ENCODE data around the gene ARMC2. TPM values are rescaled to one million over a fixed set of nuclear protein-coding genes. Genes with fewer than 3 reads are reported as not detected.

The ARMC2 gene
- total RNA-seq, 3 donors from 2014 or later (not counting 1 experiment from before 2014, with no cell fraction given): 9.4 to 13.8 (median 9.7) TPM

DNA sequence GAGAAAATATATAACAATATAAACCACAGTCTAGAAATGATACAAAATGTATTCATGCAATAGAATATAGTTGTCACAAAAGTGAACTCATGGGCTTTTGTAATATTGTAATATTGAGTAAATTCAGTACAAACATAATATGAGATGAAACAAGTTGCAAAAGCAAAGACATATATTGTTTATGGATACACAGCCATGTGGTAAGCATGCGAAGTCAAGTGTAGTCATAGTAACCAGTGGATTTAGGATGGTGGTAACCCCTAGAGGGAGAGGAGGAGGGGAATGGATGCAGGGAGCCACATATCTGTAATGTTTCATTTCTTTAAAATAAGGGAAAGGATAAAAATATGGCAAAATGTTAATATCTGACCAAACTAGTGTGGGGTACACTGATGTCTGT lies 47.3 kb downstream of the ARMC2 start:
- H3K4me3 ChIP-seq (ENCODE audit: low read length): no peak overlapping the region
- ATAC-seq (peak; percentile 45 to 59 (median 57)), DNase-seq (peak in 1 of 2 donors; percentile 44)
- H3K9me3 ChIP-seq (ENCODE audit: control insufficient read depth, insufficient read depth, low read length): no peaks in the 10 kb centered on the region
- no peaks in the 10 kb centered on the region for H3K27me3 ChIP-seq (ENCODE audit: control insufficient read depth, insufficient read depth, low read length)
- Mint-ChIP-seq H3K27ac (peak overlapping the region; percentile 91 to 95), H3K4me1 (peaks cover 35 to 38% of the 10 kb centered on the region in 2 donors), H3K27me3 (ENCODE audit: low read depth in 2 of 2) (no peaks in the 10 kb centered on the region), H3K4me3 (peak overlapping the region; percentile 37), H3K36me3 (no peaks in the 10 kb centered on the region), H3K9me3 (no peaks in the 10 kb centered on the region)
- H3K4me1 ChIP-seq (ENCODE audit: control insufficient read depth, insufficient read depth, low read length): peaks cover 37% of the 10 kb centered on the region
- intact Hi-C loops (cut with micrococcal nuclease): loop anchor here (5.0 to 10.0 kb wide), 4 partner anchors 58 to 489 kb away; partner anchors contain the start of gene CD164
- H3K27ac ChIP-seq (ENCODE audit: low read length): peak overlapping the region; percentile 91
- 52% methylated on average over 1 of the region's 1 CpG for WGBS (ENCODE audit: insufficient coverage)
- TF ChIP-seq, protein P1, sequence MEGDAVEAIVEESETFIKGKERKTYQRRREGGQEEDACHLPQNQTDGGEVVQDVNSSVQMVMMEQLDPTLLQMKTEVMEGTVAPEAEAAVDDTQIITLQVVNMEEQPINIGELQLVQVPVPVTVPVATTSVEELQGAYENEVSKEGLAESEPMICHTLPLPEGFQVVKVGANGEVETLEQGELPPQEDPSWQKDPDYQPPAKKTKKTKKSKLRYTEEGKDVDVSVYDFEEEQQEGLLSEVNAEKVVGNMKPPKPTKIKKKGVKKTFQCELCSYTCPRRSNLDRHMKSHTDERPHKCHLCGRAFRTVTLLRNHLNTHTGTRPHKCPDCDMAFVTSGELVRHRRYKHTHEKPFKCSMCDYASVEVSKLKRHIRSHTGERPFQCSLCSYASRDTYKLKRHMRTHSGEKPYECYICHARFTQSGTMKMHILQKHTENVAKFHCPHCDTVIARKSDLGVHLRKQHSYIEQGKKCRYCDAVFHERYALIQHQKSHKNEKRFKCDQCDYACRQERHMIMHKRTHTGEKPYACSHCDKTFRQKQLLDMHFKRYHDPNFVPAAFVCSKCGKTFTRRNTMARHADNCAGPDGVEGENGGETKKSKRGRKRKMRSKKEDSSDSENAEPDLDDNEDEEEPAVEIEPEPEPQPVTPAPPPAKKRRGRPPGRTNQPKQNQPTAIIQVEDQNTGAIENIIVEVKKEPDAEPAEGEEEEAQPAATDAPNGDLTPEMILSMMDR (IDR thresholded peaks at IDR 0.05): no peak
- no peaks in the 10 kb centered on the region for H3K36me3 ChIP-seq (ENCODE audit: control insufficient read depth, insufficient read depth, low read length)

DNA sequence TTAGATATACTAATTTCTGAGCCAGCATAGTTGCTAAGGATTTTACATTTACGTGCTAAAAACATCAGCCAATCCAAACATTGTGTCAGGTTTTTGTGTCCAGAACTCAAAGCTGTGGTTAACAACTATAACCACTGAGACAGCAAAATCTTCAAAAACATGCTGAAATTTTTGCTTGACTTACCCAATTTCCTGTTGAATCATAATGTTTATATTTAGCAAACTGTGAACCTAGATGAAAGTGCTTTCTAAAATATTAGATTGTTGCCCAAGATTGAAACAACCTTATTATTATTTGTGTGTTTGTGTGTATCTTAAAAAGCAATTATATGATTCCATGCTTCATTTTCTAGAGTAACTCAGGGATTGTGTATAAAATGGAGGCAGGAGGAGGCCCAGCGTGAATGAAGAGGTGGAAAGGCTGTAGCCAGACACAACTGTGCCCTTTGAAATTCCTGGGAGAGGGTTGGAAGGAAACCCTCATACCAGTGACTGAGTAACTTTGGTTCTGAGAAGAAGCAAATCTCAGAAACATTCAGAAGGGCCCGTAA lies 48.0 kb downstream of the ARMC2 start:
- peaks cover 39% of the 10 kb centered on the region for H3K4me1 ChIP-seq (ENCODE audit: control insufficient read depth, insufficient read depth, low read length)
- H3K4me3 ChIP-seq (ENCODE audit: low read length): no peak overlapping the region
- TF ChIP-seq, protein P1 (IDR thresholded peaks at IDR 0.05): no peak
- WGBS (ENCODE audit: insufficient coverage): 0% methylated on average over 2 of the region's 3 CpGs
- H3K4me1 Mint-ChIP-seq: peaks cover 39 to 43% of the 10 kb centered on the region in 2 donors
- peak overlapping the region; percentile 91 to 95 for H3K27ac Mint-ChIP-seq
- H3K9me3 Mint-ChIP-seq: peaks cover 0 to 2% of the 10 kb centered on the region in 2 donors
- peak in 1 of 2 donors; percentile 77 for DNase-seq
- no peaks in the 10 kb centered on the region for H3K27me3 ChIP-seq (ENCODE audit: control insufficient read depth, insufficient read depth, low read length)
- H3K27me3 Mint-ChIP-seq (ENCODE audit: low read depth in 2 of 2): no peaks in the 10 kb centered on the region
- H3K27ac ChIP-seq (ENCODE audit: low read length): peak overlapping the region; percentile 91
- no peaks in the 10 kb centered on the region for H3K9me3 ChIP-seq (ENCODE audit: control insufficient read depth, insufficient read depth, low read length)
- ATAC-seq: peak; percentile 81 to 90 (median 86)
- H3K36me3 ChIP-seq (ENCODE audit: control insufficient read depth, insufficient read depth, low read length): no peaks in the 10 kb centered on the region
- intact Hi-C loops (cut with micrococcal nuclease): loop anchor here (1.0 to 10.0 kb wide), 7 partner anchors 59 to 489 kb away; partner anchors contain the start of gene CD164
- no peaks in the 10 kb centered on the region for H3K36me3 Mint-ChIP-seq
- peak overlapping the region; percentile 94 for H3K4me3 Mint-ChIP-seq

DNA sequence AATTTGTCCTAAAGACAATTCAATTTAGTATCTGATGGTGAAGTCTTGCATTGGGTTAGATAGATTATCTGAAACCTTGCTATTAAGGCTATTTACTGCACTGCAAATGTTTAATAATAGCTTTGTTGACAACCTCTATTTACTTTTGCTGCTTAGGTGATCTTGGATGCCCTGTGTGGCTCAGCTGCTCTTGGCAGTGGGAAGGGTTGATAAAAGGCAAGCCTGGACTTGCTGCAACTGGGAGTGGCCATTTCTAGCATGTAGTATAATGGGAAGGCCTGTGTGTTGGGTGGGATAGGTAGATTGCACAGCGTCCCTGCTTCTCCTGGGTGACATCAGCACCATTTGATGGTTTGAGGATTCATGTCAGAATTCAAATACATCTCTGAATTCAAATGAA lies 49.1 kb downstream of the ARMC2 start:
- H3K27ac Mint-ChIP-seq: peak overlapping the region; percentile 91 to 95
- TF ChIP-seq, protein P1 (IDR thresholded peaks at IDR 0.05): no peak
- Histone ChIP-seq H3K36me3 (ENCODE audit: control insufficient read depth, insufficient read depth, low read length) (no peaks in the 10 kb centered on the region), H3K9me3 (ENCODE audit: control insufficient read depth, insufficient read depth, low read length) (no peaks in the 10 kb centered on the region), H3K4me3 (ENCODE audit: low read length) (no peak overlapping the region), H3K4me1 (ENCODE audit: control insufficient read depth, insufficient read depth, low read length) (peaks cover 51% of the 10 kb centered on the region), H3K27ac (ENCODE audit: low read length) (no peak overlapping the region), H3K27me3 (ENCODE audit: control insufficient read depth, insufficient read depth, low read length) (no peaks in the 10 kb centered on the region)
- H3K27me3 Mint-ChIP-seq (ENCODE audit: low read depth in 2 of 2): no peaks in the 10 kb centered on the region
- 100% methylated on average over 1 of the region's 1 CpG for WGBS (ENCODE audit: insufficient coverage)
- intact Hi-C loops (cut with micrococcal nuclease): loop anchor here (2.0 to 10.0 kb wide), 5 partner anchors 60 to 487 kb away; partner anchors contain the start of gene CD164
- H3K9me3 Mint-ChIP-seq: peaks cover 0 to 2% of the 10 kb centered on the region in 2 donors
- ATAC-seq: no peak
- H3K4me3 Mint-ChIP-seq: peak overlapping the region; percentile 38
- no peaks in the 10 kb centered on the region for H3K36me3 Mint-ChIP-seq
- peaks cover 46 to 50% of the 10 kb centered on the region in 2 donors for H3K4me1 Mint-ChIP-seq
- DNase-seq: no peak

Measured in natural killer cell (primary cell).